ENCODE data around the gene POU1F1.
A peak's percentile ranks its signal among the peaks of the same experiment; 100 is the strongest.

The POU1F1 gene

DNA sequence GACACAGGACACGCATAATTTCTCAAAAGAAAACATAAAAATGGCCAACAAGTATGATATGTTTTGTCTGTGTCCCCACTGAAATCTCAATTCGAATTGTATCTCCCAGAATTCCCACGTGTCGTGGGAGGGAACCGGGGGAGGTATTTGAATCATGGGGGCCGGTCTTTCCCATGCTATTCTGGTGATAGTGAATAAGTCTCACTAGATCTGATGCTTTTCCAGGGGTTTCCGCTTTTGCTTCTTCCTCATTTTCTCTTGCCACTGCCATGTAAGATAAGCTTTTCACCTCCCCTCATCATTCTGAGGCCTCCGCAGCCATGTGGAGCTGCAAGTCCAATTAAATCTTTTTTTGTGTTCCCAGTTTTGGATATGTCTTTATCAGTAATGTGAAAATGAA lies 12.1 kb upstream of the POU1F1 start:
- no CpG with 5 or more reads among the region's 8 CpGs for WGBS, 2 donors (ENCODE audit: extremely low coverage in 2 of 2, insufficient read length in 2 of 2, insufficient replicate concordance in 1 of 2)
- no peak overlapping the region for H3K9ac ChIP-seq (ENCODE audit: low read depth, low read length, poor library complexity)

GRCh38 chr3:87287011-87287410 lies 10.6 kb upstream of the POU1F1 start:
- no peaks in the 10 kb centered on the region for H3K4me1 ChIP-seq (ENCODE audit: control insufficient read depth in 2 of 2, insufficient read depth in 1 of 2, low read depth in 1 of 2, low read length in 2 of 2)
- H4K8ac ChIP-seq (ENCODE audit: low read depth, low read length), result no peak overlapping the region
- H3K18ac ChIP-seq (ENCODE audit: low read length), result no peak overlapping the region
- H3K4ac ChIP-seq (ENCODE audit: low read length), result no peak overlapping the region
- no peak overlapping the region for H4K91ac ChIP-seq (ENCODE audit: low read depth, low read length, poor library complexity)
- no peak overlapping the region for H2BK120ac ChIP-seq (ENCODE audit: low read depth, low read length)
- H3K27ac ChIP-seq (replicated peaks; ENCODE audit: low read length), result no peak overlapping the region
- no peak overlapping the region for H3K9ac ChIP-seq (ENCODE audit: low read depth, low read length, poor library complexity)
- H3K27me3 ChIP-seq (ENCODE audit: control insufficient read depth in 3 of 3, insufficient read depth in 3 of 3, low read depth in 1 of 3, low read length in 3 of 3), result no peaks in the 10 kb centered on the region
- no peak overlapping the region for H2BK12ac ChIP-seq (ENCODE audit: low read length)
- DNase-seq (ENCODE audit: low spot score), result no peak
- no peak overlapping the region for H3K4me3 ChIP-seq (ENCODE audit: low read length in 2 of 2)
- no peak overlapping the region for H3K14ac ChIP-seq (ENCODE audit: low read length)
- no peak overlapping the region for H2BK15ac ChIP-seq (ENCODE audit: low read length)
- H3K23ac ChIP-seq (ENCODE audit: low read depth, low read length, poor library complexity), result no peak overlapping the region
- no peaks in the 10 kb centered on the region for H3K36me3 ChIP-seq (replicated peaks in 1 of 2; ENCODE audit: control insufficient read depth in 2 of 2, insufficient read depth in 2 of 2, low read length in 2 of 2)
- no peak overlapping the region for H2AK5ac ChIP-seq (ENCODE audit: low read depth, low read length)
- H3K4me2 ChIP-seq (ENCODE audit: insufficient read depth, low read length, poor library complexity, severe bottlenecking), result no peak overlapping the region
- no CpG with 5 or more reads among the region's 1 CpG for WGBS, 2 donors (ENCODE audit: extremely low coverage in 2 of 2, insufficient read length in 2 of 2, insufficient replicate concordance in 1 of 2)
- H2AFZ ChIP-seq (ENCODE audit: low read length), result no peak overlapping the region
- no peak overlapping the region for H2BK5ac ChIP-seq (ENCODE audit: low read length)
- no peaks in the 10 kb centered on the region for H3K9me3 ChIP-seq (replicated peaks in 1 of 2; ENCODE audit: control insufficient read depth in 2 of 2, insufficient read depth in 1 of 2, low read depth in 1 of 2, low read length in 2 of 2)
- no peaks in the 10 kb centered on the region for H3K79me1 ChIP-seq (ENCODE audit: low read depth, low read length)

More for the DNA sequence above, 12.1 kb upstream of the POU1F1 start:
- H3K27me3 ChIP-seq (ENCODE audit: control insufficient read depth in 3 of 3, insufficient read depth in 3 of 3, low read depth in 1 of 3, low read length in 3 of 3), result no peaks in the 10 kb centered on the region
- no peaks in the 10 kb centered on the region for H3K4me1 ChIP-seq (ENCODE audit: control insufficient read depth in 2 of 2, insufficient read depth in 1 of 2, low read depth in 1 of 2, low read length in 2 of 2)
- H3K9me3 ChIP-seq (replicated peaks in 1 of 2; ENCODE audit: control insufficient read depth in 2 of 2, insufficient read depth in 1 of 2, low read depth in 1 of 2, low read length in 2 of 2), result no peaks in the 10 kb centered on the region
- no peak overlapping the region for H3K4ac ChIP-seq (ENCODE audit: low read length)
- H3K14ac ChIP-seq (ENCODE audit: low read length), result no peak overlapping the region
- no peaks in the 10 kb centered on the region for H3K79me1 ChIP-seq (ENCODE audit: low read depth, low read length)
- no peak overlapping the region for H2BK15ac ChIP-seq (ENCODE audit: low read length)
- no peak for DNase-seq (ENCODE audit: low spot score)
- H4K8ac ChIP-seq (ENCODE audit: low read depth, low read length), result no peak overlapping the region
- H3K23ac ChIP-seq (ENCODE audit: low read depth, low read length, poor library complexity), result no peak overlapping the region
- no peak overlapping the region for H2AK5ac ChIP-seq (ENCODE audit: low read depth, low read length)
- no peak overlapping the region for H2BK5ac ChIP-seq (ENCODE audit: low read length)
- H3K27ac ChIP-seq (replicated peaks; ENCODE audit: low read length), result no peak overlapping the region
- no peak overlapping the region for H3K4me3 ChIP-seq (ENCODE audit: low read length in 2 of 2)
- H3K36me3 ChIP-seq (replicated peaks in 1 of 2; ENCODE audit: control insufficient read depth in 2 of 2, insufficient read depth in 2 of 2, low read length in 2 of 2), result no peaks in the 10 kb centered on the region
- no peak overlapping the region for H2AFZ ChIP-seq (ENCODE audit: low read length)
- H3K4me2 ChIP-seq (ENCODE audit: insufficient read depth, low read length, poor library complexity, severe bottlenecking), result no peak overlapping the region
- H2BK12ac ChIP-seq (ENCODE audit: low read length), result no peak overlapping the region
- no peak overlapping the region for H3K18ac ChIP-seq (ENCODE audit: low read length)
- no peak overlapping the region for H4K91ac ChIP-seq (ENCODE audit: low read depth, low read length, poor library complexity)
- no peak overlapping the region for H2BK120ac ChIP-seq (ENCODE audit: low read depth, low read length)

DNA sequence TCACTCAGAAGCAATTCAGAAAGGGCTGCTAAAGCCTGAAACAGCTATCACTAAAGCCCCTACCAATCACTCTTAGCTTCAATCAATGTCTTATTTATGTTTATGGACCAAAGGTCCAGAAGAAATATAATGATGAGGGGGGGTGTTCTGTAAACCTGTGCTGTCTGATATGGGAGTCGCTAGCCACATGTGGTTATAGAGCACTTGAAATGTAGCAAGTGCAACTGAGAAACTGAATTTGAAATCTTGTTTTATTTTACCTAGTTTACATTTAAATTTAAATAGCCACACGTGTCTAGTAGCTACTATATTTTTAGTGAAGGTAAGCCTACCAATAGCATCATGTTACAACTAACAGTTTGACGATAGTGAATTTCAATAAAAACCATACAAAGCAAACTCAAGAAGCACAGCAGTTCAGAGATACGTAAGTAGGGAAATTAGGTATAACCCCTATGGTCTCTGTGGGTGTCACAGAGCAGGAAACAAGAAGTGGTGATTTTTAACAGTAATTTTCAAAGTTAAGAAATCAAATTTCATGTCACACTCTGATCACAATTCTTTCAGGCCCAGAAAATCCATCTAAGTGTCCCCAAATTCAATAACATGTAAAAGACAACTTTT lies 3.6 kb downstream of the POU1F1 start:
- Histone ChIP-seq H4K91ac (ENCODE audit: low read depth, low read length, poor library complexity) (no peak overlapping the region), H2BK120ac (ENCODE audit: low read depth, low read length) (no peak overlapping the region), H3K18ac (ENCODE audit: low read length) (no peak overlapping the region), H2BK5ac (ENCODE audit: low read length) (no peak overlapping the region), H3K9me3 (replicated peaks in 1 of 2; ENCODE audit: control insufficient read depth in 2 of 2, insufficient read depth in 1 of 2, low read depth in 1 of 2, low read length in 2 of 2) (no peaks in the 10 kb centered on the region), H3K23ac (ENCODE audit: low read depth, low read length, poor library complexity) (no peak overlapping the region), H3K4me1 (ENCODE audit: control insufficient read depth in 2 of 2, insufficient read depth in 1 of 2, low read depth in 1 of 2, low read length in 2 of 2) (no peaks in the 10 kb centered on the region), H2AK5ac (ENCODE audit: low read depth, low read length) (no peak overlapping the region), H3K14ac (ENCODE audit: low read length) (no peak overlapping the region), H3K27ac (replicated peaks; ENCODE audit: low read length) (no peak overlapping the region), H3K4me3 (ENCODE audit: low read length in 2 of 2) (no peak overlapping the region), H4K8ac (ENCODE audit: low read depth, low read length) (no peak overlapping the region), H3K36me3 (replicated peaks in 1 of 2; ENCODE audit: control insufficient read depth in 2 of 2, insufficient read depth in 2 of 2, low read length in 2 of 2) (no peaks in the 10 kb centered on the region), H3K4me2 (ENCODE audit: insufficient read depth, low read length, poor library complexity, severe bottlenecking) (no peak overlapping the region), H3K27me3 (ENCODE audit: control insufficient read depth in 3 of 3, insufficient read depth in 3 of 3, low read depth in 1 of 3, low read length in 3 of 3) (no peaks in the 10 kb centered on the region), H3K79me1 (ENCODE audit: low read depth, low read length) (no peaks in the 10 kb centered on the region), H3K9ac (ENCODE audit: low read depth, low read length, poor library complexity) (no peak overlapping the region), H2AFZ (ENCODE audit: low read length) (no peak overlapping the region), H2BK15ac (ENCODE audit: low read length) (no peak overlapping the region), H3K4ac (ENCODE audit: low read length) (no peak overlapping the region), H2BK12ac (ENCODE audit: low read length) (no peak overlapping the region)
- no peak for DNase-seq (ENCODE audit: low spot score)
- WGBS, 2 donors (ENCODE audit: extremely low coverage in 2 of 2, insufficient read length in 2 of 2, insufficient replicate concordance in 1 of 2), result no CpG with 5 or more reads among the region's 4 CpGs

- no peak overlapping the region for H4K91ac ChIP-seq (ENCODE audit: low read depth, low read length, poor library complexity)
- no peak overlapping the region for H3K23ac ChIP-seq (ENCODE audit: low read depth, low read length, poor library complexity)
- H3K9me3 ChIP-seq (replicated peaks in 1 of 2; ENCODE audit: control insufficient read depth in 2 of 2, insufficient read depth in 1 of 2, low read depth in 1 of 2, low read length in 2 of 2), result no peaks in the 10 kb centered on the region
- H3K27me3 ChIP-seq (ENCODE audit: control insufficient read depth in 3 of 3, insufficient read depth in 3 of 3, low read depth in 1 of 3, low read length in 3 of 3), result no peaks in the 10 kb centered on the region
- no peak overlapping the region for H2AK5ac ChIP-seq (ENCODE audit: low read depth, low read length)
- H3K4me2 ChIP-seq (ENCODE audit: insufficient read depth, low read length, poor library complexity, severe bottlenecking), result no peak overlapping the region
- no peak overlapping the region for H2BK12ac ChIP-seq (ENCODE audit: low read length)
- no peak overlapping the region for H3K4me3 ChIP-seq (ENCODE audit: low read length in 2 of 2)
- no peak overlapping the region for H3K27ac ChIP-seq (replicated peaks; ENCODE audit: low read length)
- no peak for DNase-seq (ENCODE audit: low spot score)
- no peak overlapping the region for H2BK120ac ChIP-seq (ENCODE audit: low read depth, low read length)
- H2BK5ac ChIP-seq (ENCODE audit: low read length), result no peak overlapping the region
- WGBS, 2 donors (ENCODE audit: extremely low coverage in 2 of 2, insufficient read length in 2 of 2, insufficient replicate concordance in 1 of 2), result no CpG with 5 or more reads among the region's 4 CpGs
- H3K36me3 ChIP-seq (replicated peaks in 1 of 2; ENCODE audit: control insufficient read depth in 2 of 2, insufficient read depth in 2 of 2, low read length in 2 of 2), result no peaks in the 10 kb centered on the region
- no peak overlapping the region for H3K9ac ChIP-seq (ENCODE audit: low read depth, low read length, poor library complexity)
- no peak overlapping the region for H3K4ac ChIP-seq (ENCODE audit: low read length)
- H3K79me1 ChIP-seq (ENCODE audit: low read depth, low read length), result no peaks in the 10 kb centered on the region
- H4K8ac ChIP-seq (ENCODE audit: low read depth, low read length), result no peak overlapping the region
- H3K14ac ChIP-seq (ENCODE audit: low read length), result no peak overlapping the region
- H2BK15ac ChIP-seq (ENCODE audit: low read length), result no peak overlapping the region
- H3K18ac ChIP-seq (ENCODE audit: low read length), result no peak overlapping the region
- peak overlapping the region; percentile 43 for H2AFZ ChIP-seq (ENCODE audit: low read length)
- H3K4me1 ChIP-seq (ENCODE audit: control insufficient read depth in 2 of 2, insufficient read depth in 1 of 2, low read depth in 1 of 2, low read length in 2 of 2), result no peaks in the 10 kb centered on the region
These were observed 5.3 kb downstream of the POU1F1 start for GRCh38 chr3:87270908-87271700.
